Breast epithelium (tissue), 3 donors: Measurements from ENCODE around the gene DCLRE1B.

Source experiments
- POLR2A ChIP-seq: fragments of 450-650 bp; IDR thresholded peaks from one replicate; pipeline ENCODE4 v1.6.1; 2016; ENCODE audit warnings: antibody characterized with exemption, mild to moderate bottlenecking, moderate library complexity
- POLR2AphosphoS5 ChIP-seq, 3 donors: sonication (generic); formaldehyde crosslinking; IDR thresholded peaks; one replicate each; pipeline ENCODE4 v1.6.1; 2017; ENCODE audit warnings: antibody characterized with exemption in 3 of 3
- TF ChIP-seq, protein P1 (sequence below), 3 donors: fragments of 450-650 bp; IDR thresholded peaks; one replicate each; pipeline ENCODE4 v1.5.1; 2016 to 2017; ENCODE audit warnings: antibody characterized with exemption in 3 of 3, mild to moderate bottlenecking in 3 of 3, moderate library complexity in 3 of 3

DNA sequence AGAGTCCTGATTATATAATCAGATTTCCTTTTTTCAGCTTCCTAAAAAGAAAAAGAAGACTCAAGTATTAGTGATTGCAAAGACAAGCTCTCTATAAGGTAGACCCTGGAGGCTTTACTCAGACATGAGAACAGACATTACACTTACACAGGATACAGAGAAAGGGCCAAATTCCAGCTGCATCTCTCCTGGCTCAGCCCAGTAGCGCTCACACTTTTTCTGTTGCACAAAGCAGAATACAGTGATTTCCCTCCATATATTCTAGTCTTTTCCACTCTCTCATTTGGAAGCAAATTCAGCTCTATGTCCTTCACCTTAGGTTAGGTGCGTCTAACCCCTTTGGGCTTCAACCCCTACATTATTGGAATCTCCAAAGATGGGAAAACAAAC lies 48.7 kb upstream of the DCLRE1B start:
- TF ChIP-seq, protein P1, sequence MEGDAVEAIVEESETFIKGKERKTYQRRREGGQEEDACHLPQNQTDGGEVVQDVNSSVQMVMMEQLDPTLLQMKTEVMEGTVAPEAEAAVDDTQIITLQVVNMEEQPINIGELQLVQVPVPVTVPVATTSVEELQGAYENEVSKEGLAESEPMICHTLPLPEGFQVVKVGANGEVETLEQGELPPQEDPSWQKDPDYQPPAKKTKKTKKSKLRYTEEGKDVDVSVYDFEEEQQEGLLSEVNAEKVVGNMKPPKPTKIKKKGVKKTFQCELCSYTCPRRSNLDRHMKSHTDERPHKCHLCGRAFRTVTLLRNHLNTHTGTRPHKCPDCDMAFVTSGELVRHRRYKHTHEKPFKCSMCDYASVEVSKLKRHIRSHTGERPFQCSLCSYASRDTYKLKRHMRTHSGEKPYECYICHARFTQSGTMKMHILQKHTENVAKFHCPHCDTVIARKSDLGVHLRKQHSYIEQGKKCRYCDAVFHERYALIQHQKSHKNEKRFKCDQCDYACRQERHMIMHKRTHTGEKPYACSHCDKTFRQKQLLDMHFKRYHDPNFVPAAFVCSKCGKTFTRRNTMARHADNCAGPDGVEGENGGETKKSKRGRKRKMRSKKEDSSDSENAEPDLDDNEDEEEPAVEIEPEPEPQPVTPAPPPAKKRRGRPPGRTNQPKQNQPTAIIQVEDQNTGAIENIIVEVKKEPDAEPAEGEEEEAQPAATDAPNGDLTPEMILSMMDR (IDR thresholded peaks at IDR 0.05) = no peak
- no peak for TF ChIP-seq POLR2A
- TF ChIP-seq POLR2AphosphoS5 (IDR thresholded peaks at IDR 0.05) = no peak
